K562 (cell line): ENCODE data around the gene PPCDC. TPM values are rescaled to one million over a fixed set of nuclear protein-coding genes. Genes with fewer than 3 reads are reported as not detected.

Experiments
- ATAC-seq: fragments of 200-7000 bp; cut with Tn5 transposase; 3 replicates; pipeline ENCODE4 v1.9.1; 2020; ENCODE audit warnings: moderate library complexity
- BruUV-seq: library from RNA; stranded (reverse); fragments of 400-500 nt; replicated peaks from 2 replicates; lab custom pipeline; 2021; lab: Mats Ljungman, UMichigan
- CTCF ChIA-PET: fragments of 300-600 bp; formaldehyde crosslinking; extraction: SDS; loops from one replicate; lab custom pipeline; 2021; ENCODE audit warnings: low intra/inter-chr PET ratio; lab: Yijun Ruan, JAX
- POLR2A ChIA-PET: fragments of 300-600, 350-650 bp; sonication (Branson Sonifier 250); formaldehyde crosslinking; extraction: SDS; loops from one replicate; lab custom pipeline; 2021; ENCODE audit warnings: antibody characterized with exemption, inconsistent platforms; lab: Yijun Ruan, JAX
- DNase-seq, 4 experiments: peaks; one replicate each; pipeline versions ENCODE4 v3.0.0 to v3.0.0-alpha.2; 2011 to 2018; ENCODE audit warnings: low spot score in 3 of 4, mixed read lengths in 3 of 4; ENCODE audit errors: extremely low read depth in 1 of 4
- FAIRE-seq: peaks from 2 replicates; lab custom pipeline; 2011; peaks lifted over from hg19 to GRCh38; lab: Jason Lieb, UNC
- H2AFZ ChIP-seq: 2 replicates; pipeline ENCODE4 v1.6.0; 2011; ENCODE audit warnings: low read depth, low read length, control low read depth, inconsistent platforms
- H3K27ac ChIP-seq: fragments of 200-600 bp; 3 replicates; pipeline ENCODE4 v1.8.0; 2011; ENCODE audit warnings: low read depth, mild to moderate bottlenecking, control low read depth, inconsistent platforms, low read length, moderate library complexity, mixed read lengths; ENCODE audit errors: extremely low read depth
- H3K27me3 ChIP-seq, 2 experiments: fragments of 300-600 bp in 1 of 2; 2 replicates in 1 of 2; 3 replicates in 1 of 2; pipeline versions ENCODE4 v1.6.0 to v1.8.0; 2011; ENCODE audit warnings: inconsistent platforms in 2 of 2, low read length in 2 of 2, mild to moderate bottlenecking in 1 of 2, mixed read lengths in 1 of 2, moderate library complexity in 1 of 2; ENCODE audit not compliant: control insufficient read depth in 2 of 2, insufficient read depth in 2 of 2
- H3K36me3 ChIP-seq: fragments of 300-600 bp; 3 replicates; pipeline ENCODE4 v1.8.0; 2011; ENCODE audit warnings: mild to moderate bottlenecking, low read length, inconsistent platforms; ENCODE audit not compliant: control insufficient read depth, insufficient read depth
- H3K4me1 ChIP-seq, 2 experiments: fragments of 200-600 bp in 1 of 2; replicated peaks in 1 of 2; 2 replicates in 1 of 2; 3 replicates in 1 of 2; pipeline versions ENCODE4 v1.5.1 to v1.8.0; 2011; ENCODE audit warnings: inconsistent platforms in 2 of 2, low read length in 2 of 2, mild to moderate bottlenecking in 1 of 2, mixed read lengths in 1 of 2, moderate library complexity in 1 of 2; ENCODE audit not compliant: control insufficient read depth in 2 of 2, insufficient read depth in 2 of 2
- H3K4me2 ChIP-seq: 2 replicates; pipeline ENCODE4 v1.6.1; 2011; ENCODE audit warnings: low read length, control low read depth, inconsistent platforms, mixed read lengths; ENCODE audit not compliant: insufficient read depth
- H3K4me3 ChIP-seq: fragments of 200-600 bp; sonication (generic), shearing (Covaris generic); 2 replicates; pipeline ENCODE4 v1.5.1; 2016; ENCODE audit warnings: control low read depth, inconsistent platforms
- H3K79me2 ChIP-seq: fragments of 200-600 bp; 3 replicates; pipeline ENCODE4 v1.8.0; 2011; ENCODE audit warnings: low read length, inconsistent platforms; ENCODE audit not compliant: control insufficient read depth, insufficient read depth
- H3K9ac ChIP-seq, 2 experiments: 2 replicates each; pipeline versions ENCODE4 v1.6.0 to v1.6.1; 2011; ENCODE audit warnings: low read depth in 2 of 2, low read length in 2 of 2, control low read depth in 1 of 2, inconsistent platforms in 1 of 2, mild to moderate bottlenecking in 1 of 2, mixed read lengths in 1 of 2; ENCODE audit not compliant: insufficient read depth in 1 of 2
- H3K9me1 ChIP-seq: one replicate; pipeline ENCODE4 v1.6.0; 2011; ENCODE audit warnings: inconsistent platforms, mild to moderate bottlenecking, low read length, moderate library complexity; ENCODE audit not compliant: control insufficient read depth, insufficient read depth
- H3K9me3 ChIP-seq: replicated peaks from 2 replicates; pipeline ENCODE4 v1.5.1; 2011; ENCODE audit warnings: low read depth, low read length, inconsistent platforms; ENCODE audit not compliant: control insufficient read depth, insufficient read depth
- H4K20me1 ChIP-seq: replicated peaks from 2 replicates; pipeline ENCODE4 v1.6.1; 2011; ENCODE audit warnings: low read length, inconsistent platforms, mixed read lengths; ENCODE audit not compliant: control insufficient read depth, insufficient read depth
- EP300 ChIP-seq: IDR thresholded peaks from 2 replicates; pipeline ENCODE4 v1.6.1; 2012; ENCODE audit warnings: low read length, improper control_type of control experiment
- ETS1 ChIP-seq: conservative IDR thresholded peaks from 2 replicates; pipeline ENCODE4 v1.6.1; 2011; ENCODE audit warnings: low read depth, mild to moderate bottlenecking, low read length; ENCODE audit not compliant: control insufficient read depth
- ETV5 ChIP-seq: sonication (generic); formaldehyde crosslinking; IDR thresholded peaks from 2 replicates; pipeline ENCODE4 v1.4.0; 2020; ENCODE audit warnings: low read depth, mild to moderate bottlenecking, missing genetic modification reagents
- MGA ChIP-seq: fragments of 450-650 bp; IDR thresholded peaks from 2 replicates; pipeline ENCODE4 v1.6.1; 2016; ENCODE audit warnings: mild to moderate bottlenecking, moderate library complexity
- SIN3A ChIP-seq, 2 experiments: fragments of 150-350 bp in 1 of 2; IDR thresholded peaks; 2 replicates each; pipeline ENCODE4 v1.6.1; 2011 to 2016; ENCODE audit warnings: borderline replicate concordance in 2 of 2, low read depth in 2 of 2, low read length in 2 of 2, mild to moderate bottlenecking in 2 of 2, moderate library complexity in 2 of 2; ENCODE audit not compliant: control insufficient read depth in 1 of 2
- TAF15 ChIP-seq: fragments of 200-400 bp; formaldehyde crosslinking; IDR thresholded peaks from 2 replicates; pipeline ENCODE4 v1.6.1; 2017; ENCODE audit warnings: mild to moderate bottlenecking, low read depth, low read length, moderate library complexity
- ZNF224 ChIP-seq: sonication (generic); formaldehyde crosslinking; IDR thresholded peaks from 2 replicates; pipeline ENCODE4 v1.8.0; 2022; ENCODE audit warnings: mild to moderate bottlenecking, missing genetic modification reagents
- WGBS: fragments of 100-300 bp; shearing (Covaris generic); methylation state at CpG from one replicate; pipeline ENCODE4 v1.1.6; 2016; ENCODE audit warnings: low coverage, mixed read lengths; ENCODE audit not compliant: insufficient coverage; ENCODE audit errors: missing lambda C conversion rate; 5-methylcytosine and 5-hydroxymethylcytosine counted together
- in situ Hi-C: fragments of 300-500 bp; cut with MboI; formaldehyde crosslinking; loops from 4 replicates; pipeline ENCODE4 v1.15.0; 2018; ENCODE audit warnings: inconsistent platforms, mixed read lengths
- intact Hi-C: fragments of 100-400 bp; cut with micrococcal nuclease; formaldehyde crosslinking; loops from 2 replicates; pipeline ENCODE4 v1.14.2; 2022
- polyA plus RNA-seq, 8 experiments: library from polyadenylated mRNA; depleted of rRNA in 4 of 8; stranded (reverse) in 5 of 8; unstranded in 3 of 8; fragments of >200 nt; fragmentation: Nextera tagmentation in 2 of 8; fragmentation: Illumina TruSeq in 1 of 8; extraction: Ambion mirVana in 2 of 8; extraction: Trizol in 1 of 8; gene quantifications; 2 replicates each; pipeline versions ENCODE4 v1.2.1 to v1.2.3, GENCODE V29; 2011 to 2014; ENCODE audit warnings: inconsistent platforms in 1 of 8, missing spikeins in 1 of 8
- total RNA-seq, 7 experiments: library from RNA; depleted of rRNA in 6 of 7; stranded (reverse); fragments of >200 nt in 6 of 7; fragmentation: Illumina TruSeq in 2 of 7; extraction: Trizol in 2 of 7; gene quantifications; 2 replicates each; pipeline versions ENCODE4 v1.2.1 to v1.2.3, GENCODE V29; 2011 to 2021; ENCODE audit warnings: low replicate concordance in 1 of 7

The PPCDC gene
- total and polyA plus RNA-seq, 9 of the 15 experiments (the other 6 are each of a cell fraction or from before 2014, with no cell fraction given): 10.9 to 53.6 (median 16.7) TPM

GRCh38 chr15:75067123-75067830 is 43.9 kb downstream of the PPCDC start:
- Histone ChIP-seq H4K20me1 (peaks cover 10% of the 10 kb centered on the region), H3K27me3 (peaks cover 0 to 17% of the 10 kb centered on the region in 2 experiments; a peak in 2 of 5 replicates), H3K9me3 (no peaks in the 10 kb centered on the region), H3K4me1 (peaks cover 6 to 22% of the 10 kb centered on the region in 2 experiments; a peak in 4 of 5 replicates), H3K4me2 (no peak overlapping the region; the same call in 1 of the 2 replicates), H3K36me3 (no peaks in the 10 kb centered on the region), H2AFZ (no peak overlapping the region), H3K4me3 (no peak overlapping the region), H3K27ac (no peak overlapping the region), H3K79me2 (no peaks in the 10 kb centered on the region), H3K9me1 (no peaks in the 10 kb centered on the region), H3K9ac (no peak overlapping the region)
- intact Hi-C loops (loop anchor here (5.0 kb wide), 1 partner anchor 95 kb away; no protein-coding TSS in a partner anchor), in situ Hi-C loops (no loop called here)
- ATAC-seq (peak; percentile 40), FAIRE-seq (peak; percentile 88), DNase-seq (peak in 3 of 4 experiments; percentile 25 to 80 (median 28))
- ChIA-PET CTCF (no interaction called here), POLR2A (interaction anchor here (0.6 to 3.0 kb wide), 7 partner anchors 10 to 133 kb away, joined by 3 to 16 read pairs (median 5); no protein-coding TSS in a partner anchor)
- 9% methylated on average over 3 of the region's 3 CpGs for WGBS
- BruUV-seq: no TSS peak
- TF ChIP-seq ETS1 (no peak), TAF15 (no peak), ETV5 (CRISPR knock-in tag) (no peak), MGA (no peak), SIN3A (IDR thresholded peaks at IDR 0.05; ENCODE audit: borderline replicate concordance in 2 of 2, control insufficient read depth in 1 of 2, low read depth in 2 of 2, low read length in 2 of 2) (no peak), ZNF224 (CRISPR knock-in tag) (no peak), EP300 (peak; percentile 40; the same call in 1 of the 2 replicates)
